HG03159 (cell line): ENCODE measurements around the gene SERHL2.
"Not testable (repeated sequence)": the region's sequence is repeated elsewhere in the genome, so short reads cannot be mapped to it uniquely, and the experiment has no call there.

Source experiments
- ATAC-seq: cut with Tn5 transposase; IDR thresholded peaks from one replicate; pipeline ENCODE4 v1.9.1; 2021; ENCODE audit warnings: mild to moderate bottlenecking, moderate library complexity; ENCODE audit not compliant: unreplicated experiment

The SERHL2 gene

DNA sequence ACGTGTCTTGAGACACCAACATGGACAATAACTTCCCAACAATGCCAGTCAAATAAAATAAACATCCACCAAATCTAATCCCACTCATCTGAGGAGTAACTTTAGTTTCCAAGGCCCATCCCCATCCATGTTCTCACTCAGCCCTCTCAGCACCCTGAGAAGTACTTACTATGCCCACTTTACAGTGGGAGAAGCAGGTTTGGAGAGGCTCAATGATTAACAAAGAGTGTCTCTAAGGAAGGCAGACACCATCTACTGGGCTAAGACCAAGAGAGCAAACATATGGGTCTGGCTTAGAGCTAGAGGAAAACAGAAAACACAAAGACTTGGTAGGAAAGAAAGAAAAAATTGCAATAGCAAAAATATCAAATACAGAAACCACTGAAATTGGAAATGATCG lies 49.7 kb downstream of the SERHL2 start:
- no peak for ATAC-seq

DNA sequence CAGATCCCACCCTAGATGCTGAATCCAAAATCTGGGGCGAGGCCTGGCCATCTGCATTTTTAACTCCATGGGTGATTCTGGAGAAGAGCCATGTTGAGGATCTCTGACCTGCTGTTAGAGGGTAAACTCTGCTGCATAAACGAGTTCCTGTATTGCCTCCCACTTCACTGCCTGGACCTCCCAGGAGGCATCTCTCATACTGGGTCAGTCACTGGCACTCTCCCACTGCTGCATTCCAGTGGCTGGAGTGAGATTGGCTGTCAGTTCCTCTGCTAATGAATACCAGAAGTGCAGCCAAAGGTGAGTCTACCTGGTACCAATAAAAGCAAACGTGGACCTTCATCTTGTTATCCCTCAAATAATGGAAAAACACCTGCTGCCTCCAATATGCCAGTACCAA lies 50.6 kb downstream of the SERHL2 start:
- no peak for ATAC-seq

DNA sequence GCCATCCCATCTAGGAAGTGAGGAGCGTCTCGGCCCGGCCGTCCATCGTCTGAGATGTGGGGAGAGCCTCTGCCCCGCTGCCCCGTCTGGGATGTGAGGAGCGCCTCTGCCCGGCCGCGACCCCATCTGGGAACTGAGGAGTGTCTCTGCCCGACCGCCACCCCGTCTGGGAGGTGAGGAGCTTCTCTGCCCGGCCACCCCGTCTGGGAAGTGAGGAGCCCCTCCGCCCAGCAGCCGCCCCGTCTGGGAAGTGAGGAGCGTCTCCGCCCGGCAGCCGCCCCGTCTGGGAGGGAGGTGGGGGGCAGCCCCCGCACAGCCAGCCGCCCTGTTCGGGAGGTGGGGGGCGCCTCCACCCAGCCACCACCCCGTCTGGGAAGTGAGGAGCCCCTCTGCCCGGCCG lies 53.9 kb downstream of the SERHL2 start:
- not testable (repeated sequence) for ATAC-seq

DNA sequence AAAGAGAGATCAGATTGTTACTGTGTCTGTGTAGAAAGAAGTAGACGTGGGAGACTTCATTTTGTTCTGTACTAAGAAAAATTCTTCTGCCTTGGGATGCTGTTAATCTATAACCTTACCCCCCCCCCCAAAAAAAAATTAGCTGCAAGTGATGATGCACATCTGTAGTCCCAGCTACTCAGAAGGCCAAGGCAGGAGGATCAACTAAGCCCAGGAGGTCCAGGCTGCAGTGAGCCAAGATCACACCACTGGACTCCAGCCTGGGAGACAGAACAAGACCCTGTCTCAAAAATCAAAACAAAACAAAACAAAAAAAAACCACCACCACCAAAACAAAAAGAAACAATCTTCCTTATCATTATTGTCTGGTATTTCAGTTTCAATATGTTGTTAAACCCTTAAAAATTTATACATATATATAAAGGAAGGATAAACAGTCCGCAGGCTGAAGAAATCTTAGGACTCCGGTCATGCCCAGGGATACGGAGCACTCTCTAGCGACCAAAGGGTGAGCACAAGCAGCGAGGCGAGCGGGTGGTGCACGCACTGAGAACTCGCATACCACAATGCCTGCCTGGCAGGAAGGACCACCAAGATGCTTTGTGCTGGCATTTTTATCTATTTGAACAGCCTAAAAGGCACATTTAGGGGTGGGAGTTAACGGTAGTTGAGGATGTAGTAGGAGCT lies 54.5 kb downstream of the SERHL2 start:
- ATAC-seq = no peak

DNA sequence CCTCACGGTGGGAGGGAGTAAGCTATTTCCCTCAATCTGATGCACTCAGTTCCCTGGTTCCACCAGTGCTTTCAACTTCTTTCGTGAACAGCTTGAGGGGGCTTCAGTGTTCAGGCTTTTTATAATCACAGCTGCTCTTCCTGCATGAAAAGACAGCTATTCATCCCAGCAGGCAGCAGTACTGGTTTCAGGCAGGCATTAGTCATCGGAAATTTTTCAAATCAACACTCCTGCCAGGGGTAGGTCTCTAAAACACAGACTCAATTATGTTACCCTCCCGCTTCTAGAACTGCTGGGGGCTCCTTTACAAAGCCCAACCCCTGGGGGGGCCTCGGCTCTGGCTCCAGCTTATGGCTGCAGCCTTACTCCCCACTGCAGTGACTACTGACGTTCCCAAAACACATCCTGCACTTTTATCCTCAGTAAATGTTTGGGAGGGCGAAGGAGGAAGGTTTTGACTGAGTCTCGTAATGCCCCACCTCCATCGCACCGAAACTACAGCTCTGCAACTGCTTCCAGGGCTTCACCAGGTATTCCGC lies 55.1 kb downstream of the SERHL2 start:
- no peak for ATAC-seq

DNA sequence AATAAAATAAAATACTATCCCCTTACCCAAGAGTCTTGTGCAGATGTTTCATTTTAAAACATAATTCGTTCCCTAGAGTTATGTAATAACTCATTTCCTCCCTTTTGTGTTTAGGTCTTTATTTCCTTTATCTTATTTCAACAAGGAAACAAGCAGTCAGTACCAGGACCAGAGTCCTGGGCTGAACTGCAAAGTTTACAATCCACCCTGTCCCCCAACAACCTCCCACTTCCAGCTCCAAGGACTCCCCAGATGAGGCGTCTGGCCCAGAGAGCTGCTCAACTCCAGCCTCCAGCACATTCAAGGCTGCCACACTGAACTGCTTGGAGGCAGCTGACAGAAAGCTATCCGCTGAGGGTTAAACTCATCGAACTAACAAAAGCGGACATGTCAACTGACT lies 56.4 kb downstream of the SERHL2 start:
- ATAC-seq = no peak

DNA sequence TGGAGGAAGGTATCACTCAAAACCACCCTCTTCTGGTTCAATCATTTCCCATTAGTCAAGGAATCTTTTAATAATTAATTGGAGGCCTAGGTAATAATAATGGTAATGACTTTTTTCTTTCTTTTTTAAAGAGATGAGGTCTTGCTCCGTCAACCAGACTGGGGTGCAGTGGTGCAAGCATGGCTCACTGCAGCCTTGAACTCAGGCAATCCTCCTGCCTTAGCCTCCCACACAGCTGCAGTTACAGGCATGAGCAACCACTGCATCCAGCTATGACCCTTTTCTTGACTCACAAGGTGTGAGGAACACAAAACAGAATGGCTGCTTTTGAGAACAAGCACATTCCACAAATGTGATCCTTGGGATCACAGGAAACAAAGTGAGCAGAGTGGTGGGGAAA lies 57.3 kb downstream of the SERHL2 start:
- no peak for ATAC-seq

DNA sequence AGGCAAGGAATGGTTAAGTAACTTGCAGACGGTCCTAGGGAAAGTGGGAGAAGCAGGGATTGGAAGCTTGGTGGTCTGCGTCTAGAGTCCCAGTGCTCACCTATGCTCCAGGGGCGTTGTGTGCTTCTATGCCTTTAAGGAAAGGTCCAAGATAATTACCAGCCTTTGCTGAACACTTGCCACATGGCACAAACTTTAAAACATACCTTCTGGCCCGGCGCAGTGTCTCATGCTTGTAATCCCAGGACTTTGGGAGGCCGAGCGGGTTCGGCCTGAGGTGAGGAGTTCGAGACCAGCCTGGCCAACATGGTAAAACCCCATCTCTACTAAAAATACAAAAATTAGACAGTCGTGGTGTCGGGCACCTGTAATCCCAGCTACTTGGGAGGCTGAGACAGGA lies 58.6 kb downstream of the SERHL2 start:
- ATAC-seq = no peak

DNA sequence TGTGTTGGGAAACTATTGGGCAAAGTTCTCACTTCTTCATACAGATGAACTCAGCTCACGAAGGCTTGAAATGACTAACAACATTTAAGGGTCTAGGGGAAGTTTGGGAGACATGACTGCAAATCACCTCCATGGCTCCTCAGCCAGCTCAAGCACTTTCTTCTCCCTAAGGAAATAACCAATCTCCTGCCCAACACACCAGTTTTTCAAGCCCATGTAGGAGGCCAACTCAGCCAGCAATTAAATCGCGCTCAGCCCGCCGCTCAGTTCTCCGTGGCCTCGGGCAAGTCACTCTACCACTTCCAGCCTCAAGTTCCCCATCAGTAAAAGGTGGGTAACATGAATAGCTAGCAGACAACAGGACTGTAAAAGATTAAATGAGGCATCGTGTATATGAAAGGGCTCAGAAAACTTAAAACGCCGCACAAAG lies 60.1 kb downstream of the SERHL2 start:
- ATAC-seq = no peak

DNA sequence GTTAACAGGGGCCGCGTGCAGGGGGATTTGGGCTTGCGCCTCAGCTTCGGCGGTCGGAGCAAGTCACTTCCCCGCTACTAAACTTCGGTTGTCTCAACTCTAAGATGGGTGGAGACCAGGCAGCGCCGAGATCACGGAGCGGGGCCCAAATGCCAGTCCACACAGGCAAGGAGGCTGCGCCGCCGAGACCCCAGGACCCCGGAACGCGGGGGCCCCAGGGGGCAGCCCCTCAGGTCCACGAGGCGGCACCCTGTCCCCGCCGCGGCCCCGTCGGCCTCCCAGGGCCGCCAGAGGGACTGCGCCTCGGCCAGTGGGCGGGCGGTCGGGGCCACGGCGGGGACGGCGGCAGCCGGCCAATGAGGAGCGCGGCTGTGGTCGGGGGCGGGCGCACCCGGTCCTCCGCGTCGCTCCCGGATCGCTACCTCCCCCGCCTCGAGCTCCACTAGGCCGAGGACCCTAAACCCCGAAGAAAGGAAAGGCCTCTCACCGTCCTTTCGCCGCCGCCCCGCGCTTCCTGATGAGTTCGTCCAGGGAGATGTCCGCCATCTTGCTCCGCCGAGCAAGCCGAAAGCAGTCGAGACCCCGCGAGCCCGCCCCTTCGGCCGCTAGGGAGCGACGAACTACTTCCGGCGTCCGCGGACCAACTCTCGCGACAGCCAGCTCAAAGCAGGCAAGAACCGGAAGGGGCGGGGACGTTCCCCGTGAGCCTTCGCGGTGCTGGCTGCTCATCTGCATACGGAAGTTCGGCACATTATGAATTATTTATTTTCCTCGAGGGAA lies 60.7 kb downstream of the SERHL2 start, which contains the start of gene POLDIP3:
TSS of gene POLDIP3 (minus strand) at position 572 of the 780 bp plus-strand sequence. CDS start at position 546, 26 bp downstream.
- ATAC-seq = peak; percentile 63

DNA sequence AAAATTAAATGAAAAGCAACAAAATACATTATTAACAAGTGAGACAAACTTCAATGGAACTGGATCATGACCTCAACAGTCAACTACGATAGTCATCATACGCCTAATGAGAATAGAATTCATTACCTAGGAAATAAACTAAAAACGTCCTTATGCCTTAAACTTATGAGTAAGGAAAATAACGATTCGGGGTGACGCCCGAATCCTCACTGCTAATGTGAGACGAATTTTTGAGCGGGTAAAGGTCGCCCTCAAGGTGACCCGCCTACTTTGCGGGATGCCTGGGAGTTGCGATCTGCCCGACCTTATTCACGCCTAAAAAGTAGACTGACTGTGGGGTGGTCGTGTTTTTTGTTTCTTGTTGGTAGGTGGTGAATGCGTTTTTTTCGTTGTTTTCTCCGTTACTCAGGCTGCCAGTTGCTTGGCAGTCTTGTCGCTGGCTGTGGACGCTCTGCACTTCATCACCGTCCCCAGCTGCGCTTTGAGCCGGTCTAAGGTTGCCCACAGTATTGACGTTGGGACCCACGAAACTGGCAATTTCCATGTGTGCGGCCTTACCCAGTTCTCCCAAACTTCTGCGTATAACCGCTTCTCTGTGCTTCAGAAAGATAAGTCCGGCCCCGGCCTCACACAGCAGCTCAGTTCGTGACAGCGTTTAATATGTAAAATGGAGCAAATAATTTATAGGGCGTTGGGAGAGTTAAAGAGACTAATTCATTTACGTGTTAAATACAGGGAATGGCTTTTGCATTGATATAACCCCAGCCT lies 61.5 kb downstream of the SERHL2 start:
- ATAC-seq = peak; percentile 54

DNA sequence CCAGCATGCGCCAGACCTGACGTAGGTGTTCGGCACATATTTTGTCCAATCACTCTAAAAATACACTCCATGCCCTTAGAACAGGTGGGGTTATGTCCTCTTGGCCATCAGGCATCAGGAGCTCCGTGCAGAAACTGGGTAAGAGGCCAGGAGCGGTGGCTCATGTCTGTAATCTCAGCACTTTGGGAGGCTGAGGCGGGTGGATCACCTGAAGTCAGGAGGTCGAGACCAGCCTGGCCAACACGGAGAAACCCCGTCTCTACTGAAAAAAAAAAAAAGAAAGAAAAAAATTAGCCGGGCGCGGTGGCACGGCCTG lies 62.1 kb downstream of the SERHL2 start:
- ATAC-seq = peak; percentile 0

DNA sequence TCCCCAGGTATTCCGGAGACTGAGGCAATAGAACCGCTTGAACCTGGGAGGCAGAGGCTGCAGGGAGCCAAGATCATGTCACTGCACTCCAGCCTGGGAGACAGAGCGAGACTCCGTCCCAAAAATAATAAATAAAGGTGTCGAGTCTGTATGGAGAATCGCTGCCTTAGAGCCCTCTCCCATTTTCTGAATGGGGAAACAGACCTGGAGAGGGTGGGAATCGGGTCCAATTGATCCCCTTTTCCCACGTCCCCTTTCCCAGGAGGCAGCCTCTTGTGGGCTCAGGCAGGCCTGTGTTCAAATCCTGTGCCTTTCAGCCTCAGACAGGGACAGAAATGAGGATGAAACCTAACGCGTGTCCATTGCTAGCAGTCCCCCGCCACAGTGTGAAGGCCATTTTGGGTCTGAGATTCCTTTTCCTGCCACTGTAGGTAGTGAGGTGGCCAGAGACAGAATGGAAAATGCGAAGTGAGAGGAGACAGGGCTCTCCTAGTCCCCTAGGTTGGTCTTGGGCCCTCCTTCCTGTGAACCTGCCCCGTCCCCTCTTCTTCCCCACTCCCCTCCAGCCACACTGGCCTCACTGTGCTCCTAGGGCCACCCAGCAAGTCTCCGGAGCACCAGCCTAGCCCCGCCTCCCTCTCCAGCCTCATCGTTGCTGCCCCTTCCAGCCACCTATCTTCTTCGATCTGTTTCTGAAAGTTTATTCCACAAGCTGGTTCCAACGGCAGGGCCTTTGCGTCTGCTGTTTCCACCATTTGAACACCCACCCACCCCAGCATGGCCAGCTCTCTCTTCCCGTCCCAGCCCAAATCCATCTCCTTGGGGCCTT lies 63.6 kb downstream of the SERHL2 start:
- no peak for ATAC-seq

DNA sequence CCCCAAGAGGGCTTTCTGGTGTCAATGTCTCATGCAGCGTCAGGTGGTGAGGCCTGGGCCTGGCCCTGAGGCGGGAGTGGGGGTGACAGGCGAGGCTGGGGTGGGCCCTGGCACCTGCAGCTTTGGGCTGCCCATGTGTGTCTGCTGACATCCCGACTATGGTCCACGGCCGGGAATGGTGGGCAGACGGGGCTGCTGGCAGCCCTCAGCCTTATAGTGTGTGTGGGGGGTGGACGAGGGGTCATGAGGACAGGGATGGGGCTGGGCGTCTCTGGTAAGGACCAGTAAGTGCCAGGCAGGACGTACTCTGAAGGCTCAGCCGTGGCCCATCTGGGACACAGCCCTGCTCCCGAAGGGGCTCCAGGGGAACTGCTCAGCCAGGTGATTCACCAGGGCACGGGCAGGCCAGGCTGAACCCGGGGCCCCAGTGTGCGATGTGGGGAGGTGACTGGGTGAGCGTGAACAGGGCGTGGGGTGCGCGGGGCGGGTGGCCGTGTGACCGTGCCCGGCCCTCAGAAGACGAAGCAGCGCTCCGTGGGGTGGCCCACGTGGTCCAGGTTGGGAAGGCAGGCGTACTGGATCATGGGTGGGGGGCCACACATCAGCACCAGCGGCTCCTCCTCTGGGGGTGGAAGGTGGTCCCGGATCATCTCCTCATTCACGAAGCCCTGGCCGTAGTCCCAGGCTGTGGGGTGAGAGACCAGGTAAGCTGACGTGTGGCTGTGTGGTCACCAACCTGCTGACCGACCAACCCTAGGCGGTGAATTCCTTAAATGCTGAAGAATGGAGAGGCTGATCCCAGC lies 65.7 kb downstream of the SERHL2 start:
- ATAC-seq = no peak

DNA sequence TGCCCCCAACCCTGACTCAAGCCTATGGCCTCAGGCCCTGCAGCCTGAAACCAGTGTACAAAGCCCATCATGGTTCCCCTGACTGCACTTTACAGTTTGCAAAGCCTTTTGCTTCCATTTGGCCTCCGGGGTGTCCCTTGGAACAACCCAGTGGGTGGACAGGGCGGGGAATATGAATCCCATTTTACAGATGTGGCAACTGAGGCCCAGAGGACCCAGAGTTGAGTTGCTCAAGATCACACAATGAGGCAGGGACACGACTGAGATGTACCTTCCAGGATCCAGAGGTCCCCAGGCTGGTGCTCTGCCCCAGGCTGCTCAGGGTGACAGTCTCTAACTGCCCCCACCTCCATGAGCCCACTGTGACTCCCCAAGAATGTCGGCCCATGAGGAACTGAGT lies 66.3 kb downstream of the SERHL2 start:
- ATAC-seq = no peak

DNA sequence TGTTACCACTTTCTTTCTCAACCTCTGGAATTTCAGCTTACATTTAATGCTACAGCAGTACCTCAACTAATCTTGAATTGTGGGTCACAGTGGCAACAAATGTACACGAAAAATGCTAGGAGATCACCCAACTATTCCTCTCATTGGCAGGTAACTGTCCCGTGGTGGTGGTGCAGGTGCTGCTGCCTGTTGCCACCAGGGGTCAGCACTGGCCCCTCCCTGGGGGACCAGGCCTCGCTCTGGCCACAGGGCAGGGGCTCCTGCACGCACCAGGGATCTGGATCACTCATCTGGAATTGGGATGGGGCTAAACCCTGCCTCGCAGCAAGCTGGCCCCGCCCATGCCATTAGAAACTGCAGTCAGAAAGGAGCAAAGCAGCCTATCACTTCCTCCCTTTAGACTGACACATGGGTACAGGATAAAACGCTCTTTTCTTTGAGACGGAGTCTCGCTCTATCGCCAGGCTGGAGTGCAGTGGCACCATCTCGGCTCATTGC lies 67.8 kb downstream of the SERHL2 start:
- no peak for ATAC-seq

DNA sequence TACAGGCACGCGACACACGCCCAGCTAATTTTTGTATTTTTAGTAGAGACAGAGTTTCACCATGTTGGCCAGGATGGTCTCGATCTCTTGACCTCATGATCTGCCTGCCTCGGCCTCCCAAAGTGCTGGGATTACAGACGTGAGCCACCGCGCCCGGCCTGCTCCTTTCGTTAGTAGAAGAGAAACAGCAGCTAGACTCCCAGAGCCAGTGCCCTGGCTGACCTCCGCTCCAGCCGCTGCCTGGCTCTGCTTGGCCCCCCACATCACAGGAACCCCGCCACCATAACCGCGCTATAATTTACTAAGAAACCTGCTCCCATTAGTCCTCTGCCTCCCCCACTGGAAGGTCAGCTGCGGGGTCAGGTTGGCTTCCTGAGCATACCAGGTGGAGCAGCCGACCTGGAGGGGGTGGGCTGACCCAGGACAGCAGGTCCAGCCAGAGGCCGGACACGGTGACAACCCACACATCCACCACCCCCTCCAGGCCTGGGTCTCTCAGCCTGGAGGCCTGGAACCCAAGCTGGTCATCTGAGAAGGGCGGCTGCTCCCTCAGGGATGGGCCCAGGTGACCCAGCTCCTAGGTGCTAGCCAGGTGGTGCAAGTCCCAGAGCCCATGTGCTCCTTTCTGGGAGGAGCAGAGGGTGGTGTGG lies 68.4 kb downstream of the SERHL2 start:
- ATAC-seq = no peak

DNA sequence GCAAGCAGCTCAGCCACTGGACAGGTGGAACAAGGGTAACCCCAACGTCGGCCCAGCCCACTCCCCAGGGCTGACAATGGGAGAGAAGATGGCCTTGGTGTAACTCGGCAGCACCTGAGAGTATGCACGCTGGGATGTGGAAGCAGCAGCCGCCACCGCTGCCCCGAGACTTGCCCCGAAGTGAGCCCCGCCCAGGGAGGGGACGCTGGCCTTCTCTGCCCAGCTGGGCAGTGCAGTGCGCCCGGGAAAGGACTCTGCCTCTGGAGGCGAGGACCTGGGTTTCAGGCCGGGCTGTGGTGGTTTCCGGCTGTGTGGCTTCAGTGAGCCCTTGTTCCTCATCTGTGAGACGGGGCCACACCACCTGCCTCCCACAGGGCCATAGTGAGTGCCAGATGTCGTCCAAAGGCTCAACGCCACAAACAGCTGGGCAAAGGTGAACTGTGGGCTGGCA lies 69.6 kb downstream of the SERHL2 start:
- no peak for ATAC-seq
